Measurements from ENCODE around the gene DAZAP1. TPM values are rescaled to one million over a fixed set of nuclear protein-coding genes. Genes with fewer than 3 reads are reported as not detected.

DAZAP1 gene
- total RNA-seq, 2 experiments from 2014 or later: 214 to 217 TPM

DNA sequence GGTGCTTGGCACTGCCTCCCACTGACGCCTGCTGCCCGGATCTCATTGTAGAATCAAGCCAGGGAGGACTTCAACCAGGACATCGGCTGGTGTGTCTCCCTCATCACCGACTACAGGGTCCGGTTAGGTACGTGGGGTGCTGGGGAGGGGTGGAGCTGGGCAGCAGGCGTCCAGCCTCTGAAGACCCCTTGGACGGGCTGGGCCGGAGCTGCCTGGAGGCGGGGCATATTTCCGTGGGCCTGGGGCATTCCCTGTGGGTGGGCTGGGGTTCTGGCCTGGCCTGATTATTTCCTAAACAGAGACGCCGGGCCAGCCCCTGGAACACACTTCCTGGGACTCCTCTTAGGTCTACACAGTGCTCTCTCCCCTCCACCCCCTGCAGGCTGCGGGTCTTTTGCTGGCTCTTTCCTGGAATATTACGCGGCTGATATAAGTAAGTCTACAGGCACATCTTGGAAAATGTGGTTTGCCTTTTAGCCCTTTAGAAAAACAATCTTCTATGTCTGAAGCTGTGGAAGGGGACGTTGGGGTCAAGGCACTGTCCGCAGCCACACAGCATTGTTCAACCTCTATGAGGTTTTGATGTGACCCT, 38.1 kb upstream of the DAZAP1 start:
- H3K9me3 Mint-ChIP-seq: no peaks in the 10 kb centered on the region
- POLR2A ChIA-PET: interaction anchor here (1.2 kb wide), 1 partner anchor 100 kb away, joined by 3 read pairs; the partner anchor contains the start of gene CIRBP
- H3K27ac Mint-ChIP-seq: no peak overlapping the region
- ATAC-seq (ENCODE audit: low read depth): no peak
- no peaks in the 10 kb centered on the region for H3K27me3 Mint-ChIP-seq
- no peak for DNase-seq
- no peaks in the 10 kb centered on the region for H3K36me3 Mint-ChIP-seq
- no peak overlapping the region for H3K4me3 Mint-ChIP-seq
- H3K4me1 Mint-ChIP-seq: peaks cover 5% of the 10 kb centered on the region

DNA sequence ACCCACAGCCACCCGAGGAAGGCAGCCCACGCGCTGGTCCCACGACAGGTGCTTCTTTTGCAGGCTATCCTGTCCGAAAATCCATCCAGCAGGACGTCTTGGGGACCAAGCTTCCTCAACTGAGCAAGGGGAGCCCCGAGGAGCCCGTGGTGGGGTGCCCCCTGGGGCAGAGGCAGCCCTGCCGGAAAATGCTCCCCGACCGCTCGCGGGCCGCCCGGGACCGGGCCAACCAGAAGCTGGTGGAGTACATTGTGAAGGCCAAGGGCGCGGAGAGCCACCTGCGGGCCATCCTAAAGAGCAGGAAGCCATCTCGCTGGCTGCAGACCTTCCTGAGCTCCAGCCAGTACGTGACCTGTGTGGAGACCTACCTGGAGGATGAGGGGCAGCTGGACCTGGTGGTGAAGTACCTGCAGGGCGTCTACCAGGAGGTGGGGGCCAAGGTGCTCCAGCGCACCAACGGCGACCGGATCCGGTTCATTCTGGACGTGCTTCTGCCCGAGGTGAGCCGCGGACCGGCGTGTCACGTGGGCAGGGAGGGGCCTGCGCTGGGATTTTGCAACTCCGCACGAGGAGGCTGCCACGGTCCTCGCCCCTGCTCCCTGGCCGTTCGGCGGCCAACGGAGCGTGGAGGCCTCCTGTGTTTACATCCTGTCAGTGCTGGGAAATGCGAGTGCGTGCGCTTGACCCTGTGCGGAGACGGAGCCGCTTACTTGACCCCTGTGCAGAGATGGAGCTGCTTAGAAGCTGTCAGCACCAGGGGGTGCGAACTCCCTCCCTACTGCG, 36.6 kb upstream of the DAZAP1 start:
- H3K4me1 Mint-ChIP-seq: no peaks in the 10 kb centered on the region
- no peak for ATAC-seq (ENCODE audit: low read depth)
- H3K4me3 Mint-ChIP-seq: no peak overlapping the region
- no peak overlapping the region for H3K27ac Mint-ChIP-seq
- POLR2A ChIA-PET: no interaction called here
- H3K9me3 Mint-ChIP-seq: no peaks in the 10 kb centered on the region
- H3K36me3 Mint-ChIP-seq: no peaks in the 10 kb centered on the region
- H3K27me3 Mint-ChIP-seq: no peaks in the 10 kb centered on the region
- DNase-seq: no peak

DNA sequence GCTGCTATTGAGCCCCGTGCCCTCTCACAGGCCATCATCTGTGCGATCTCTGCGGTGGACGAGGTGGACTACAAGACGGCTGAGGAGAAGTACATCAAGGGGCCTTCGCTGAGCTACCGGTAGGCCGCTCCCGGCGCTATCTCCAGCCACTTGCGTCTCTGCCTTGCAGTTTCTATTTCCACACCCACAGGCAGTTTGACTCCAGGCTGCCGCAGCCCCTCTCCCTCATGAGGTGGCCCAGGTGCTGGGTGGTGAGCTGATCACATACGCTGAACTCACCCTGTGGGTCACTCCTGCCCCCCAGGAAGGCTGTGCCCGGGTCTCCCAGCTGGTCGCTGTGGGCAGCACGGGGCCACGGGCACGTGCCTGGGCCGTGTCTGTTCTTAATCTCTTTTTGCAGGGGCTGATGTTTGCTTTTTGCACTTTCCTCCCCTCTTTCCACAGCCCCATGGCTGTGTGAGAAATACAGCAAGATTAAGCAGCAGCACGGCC, 34.3 kb upstream of the DAZAP1 start:
- H3K9me3 Mint-ChIP-seq: no peaks in the 10 kb centered on the region
- H3K4me1 Mint-ChIP-seq: no peaks in the 10 kb centered on the region

DNA sequence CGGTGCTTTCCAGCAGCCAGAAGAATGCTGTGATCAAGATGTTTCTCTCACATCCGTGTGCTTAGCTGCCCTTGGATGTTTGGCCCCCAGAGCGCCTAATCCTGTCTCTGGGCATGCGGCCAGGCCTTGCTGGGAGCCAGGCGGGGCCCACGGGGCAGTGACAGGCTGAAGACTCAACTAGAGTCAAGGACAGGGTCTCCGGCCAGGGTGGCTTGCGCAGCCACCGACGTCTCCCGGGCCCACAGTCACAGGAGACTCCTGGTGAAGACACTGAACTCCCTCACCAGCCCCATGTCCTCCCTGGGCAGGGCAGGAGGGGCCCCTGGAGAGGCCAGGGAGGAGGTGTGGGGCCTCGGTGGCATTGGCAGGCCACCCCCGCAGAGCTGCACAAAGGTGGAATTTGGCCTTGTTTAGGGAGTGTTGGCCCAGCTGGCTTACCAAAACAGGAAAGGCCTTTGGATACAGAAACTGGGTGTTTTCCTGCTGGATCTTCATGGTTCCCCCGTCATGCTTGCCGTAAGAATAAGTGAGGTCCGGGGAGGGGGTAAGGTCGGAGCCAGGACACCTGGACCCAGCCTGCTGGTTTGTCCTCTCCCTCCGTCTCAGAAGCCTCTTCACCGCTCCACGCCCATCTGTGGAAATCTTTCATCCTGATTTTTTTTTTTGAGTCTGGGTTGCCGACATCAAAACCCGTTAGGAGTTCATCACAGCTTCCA, 33.7 kb upstream of the DAZAP1 start:
- ATAC-seq (ENCODE audit: low read depth) (no peak), DNase-seq (no peak)
- POLR2A ChIA-PET: interaction anchor here (0.7 to 1.0 kb wide), 2 partner anchors 40 to 105 kb away, joined by 3 read pairs; partner anchors contain the start of gene CIRBP
- H3K27ac Mint-ChIP-seq: no peak overlapping the region
- H3K4me3 Mint-ChIP-seq: no peak overlapping the region
- no peaks in the 10 kb centered on the region for H3K9me3 Mint-ChIP-seq
- H3K27me3 Mint-ChIP-seq: no peaks in the 10 kb centered on the region
- H3K4me1 Mint-ChIP-seq: no peaks in the 10 kb centered on the region
- H3K36me3 Mint-ChIP-seq: peaks cover 2% of the 10 kb centered on the region

More for the DNA sequence above, 34.3 kb upstream of the DAZAP1 start:
- POLR2A ChIA-PET: interaction anchor here (0.7 to 1.0 kb wide), 2 partner anchors 40 to 104 kb away, joined by 3 read pairs; partner anchors contain the start of gene CIRBP
- ATAC-seq (ENCODE audit: low read depth) (no peak), DNase-seq (no peak)
- Mint-ChIP-seq H3K27me3 (no peaks in the 10 kb centered on the region), H3K4me3 (no peak overlapping the region), H3K27ac (no peak overlapping the region), H3K36me3 (peaks cover 2% of the 10 kb centered on the region)

DNA sequence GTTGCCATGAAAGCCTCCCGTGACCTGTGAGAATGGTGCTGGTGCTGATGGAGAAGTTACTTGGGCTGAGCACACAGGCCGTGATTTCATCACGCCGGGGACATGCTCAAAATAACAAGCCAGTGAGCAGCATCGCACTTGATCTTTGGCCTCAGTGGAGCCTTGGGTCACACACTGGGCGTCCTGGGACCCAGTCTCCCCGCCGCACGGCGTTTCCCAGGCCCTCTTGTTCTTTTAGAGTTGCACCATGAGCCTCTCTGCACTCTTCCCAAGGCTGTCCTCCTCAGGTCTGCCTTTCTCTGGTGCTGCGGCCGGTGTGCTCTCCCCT, 33.2 kb upstream of the DAZAP1 start:
- DNase-seq (no peak), ATAC-seq (ENCODE audit: low read depth) (no peak)
- no peak overlapping the region for H3K27ac Mint-ChIP-seq
- H3K36me3 Mint-ChIP-seq: peaks cover 2% of the 10 kb centered on the region
- no peak overlapping the region for H3K4me3 Mint-ChIP-seq
- no peaks in the 10 kb centered on the region for H3K27me3 Mint-ChIP-seq
- POLR2A ChIA-PET: no interaction called here
- H3K4me1 Mint-ChIP-seq: no peaks in the 10 kb centered on the region
- no peaks in the 10 kb centered on the region for H3K9me3 Mint-ChIP-seq

GRCh38 chr19:1376415-1376805, 31.0 kb upstream of the DAZAP1 start:
- H3K4me3 Mint-ChIP-seq: no peak overlapping the region
- H3K36me3 Mint-ChIP-seq: peaks cover 2% of the 10 kb centered on the region
- no peaks in the 10 kb centered on the region for H3K9me3 Mint-ChIP-seq
- POLR2A ChIA-PET: interaction anchor here (0.6 kb wide), 2 partner anchors 16 to 108 kb away, joined by 3 to 4 read pairs; partner anchors contain the start of gene CIRBP
- ATAC-seq (ENCODE audit: low read depth): no peak
- H3K4me1 Mint-ChIP-seq: no peaks in the 10 kb centered on the region
- no peaks in the 10 kb centered on the region for H3K27me3 Mint-ChIP-seq
- no peak for DNase-seq
- no peak overlapping the region for H3K27ac Mint-ChIP-seq

- ATAC-seq (ENCODE audit: low read depth): no peak
- Mint-ChIP-seq H3K9me3 (no peaks in the 10 kb centered on the region), H3K27me3 (no peaks in the 10 kb centered on the region), H3K36me3 (peaks cover 2% of the 10 kb centered on the region), H3K4me1 (no peaks in the 10 kb centered on the region), H3K4me3 (no peak overlapping the region), H3K27ac (no peak overlapping the region)
- POLR2A ChIA-PET: no interaction called here
- no peak for DNase-seq
Observed at GRCh38 chr19:1377176-1377964, 30.0 kb upstream of the DAZAP1 start.

GRCh38 chr19:1377965-1378785, 29.2 kb upstream of the DAZAP1 start:
- no peak for DNase-seq
- ATAC-seq (ENCODE audit: low read depth): no peak
- H3K4me1 Mint-ChIP-seq: peaks cover 4% of the 10 kb centered on the region
- H3K9me3 Mint-ChIP-seq: no peaks in the 10 kb centered on the region
- H3K27me3 Mint-ChIP-seq: no peaks in the 10 kb centered on the region
- no peak overlapping the region for H3K27ac Mint-ChIP-seq
- POLR2A ChIA-PET: no interaction called here
- peaks cover 2% of the 10 kb centered on the region for H3K36me3 Mint-ChIP-seq
- no peak overlapping the region for H3K4me3 Mint-ChIP-seq

- Mint-ChIP-seq H3K9me3 (peaks cover 2% of the 10 kb centered on the region), H3K4me1 (peaks cover 9% of the 10 kb centered on the region), H3K27me3 (peaks cover 2% of the 10 kb centered on the region), H3K36me3 (peaks cover 6% of the 10 kb centered on the region), H3K27ac (no peak overlapping the region), H3K4me3 (no peak overlapping the region)
- POLR2A ChIA-PET: no interaction called here
- DNase-seq: no peak
- no peak for ATAC-seq (ENCODE audit: low read depth)
Observed at GRCh38 chr19:1379126-1379905, 28.1 kb upstream of the DAZAP1 start.

- POLR2A ChIA-PET: no interaction called here
- DNase-seq (no peak), ATAC-seq (ENCODE audit: low read depth) (no peak)
- Mint-ChIP-seq H3K9me3 (peaks cover 2% of the 10 kb centered on the region), H3K27me3 (peaks cover 2% of the 10 kb centered on the region), H3K4me3 (no peak overlapping the region), H3K27ac (no peak overlapping the region), H3K36me3 (peaks cover 6% of the 10 kb centered on the region), H3K4me1 (peaks cover 13% of the 10 kb centered on the region)
Observed at GRCh38 chr19:1379961-1380489, 27.4 kb upstream of the DAZAP1 start.

- H3K27ac Mint-ChIP-seq: no peak overlapping the region
- H3K4me3 Mint-ChIP-seq: no peak overlapping the region
- H3K36me3 Mint-ChIP-seq: peaks cover 4% of the 10 kb centered on the region
- H3K27me3 Mint-ChIP-seq: peaks cover 2% of the 10 kb centered on the region
- peaks cover 13% of the 10 kb centered on the region for H3K4me1 Mint-ChIP-seq
- DNase-seq (no peak), ATAC-seq (ENCODE audit: low read depth) (no peak)
- peaks cover 2% of the 10 kb centered on the region for H3K9me3 Mint-ChIP-seq
- POLR2A ChIA-PET: interaction anchor here (0.7 to 1.1 kb wide), 3 partner anchors 20 to 113 kb away, joined by 3 to 4 read pairs (median 4); partner anchors contain the start of gene CIRBP
Observed at GRCh38 chr19:1382250-1382649, 25.1 kb upstream of the DAZAP1 start.

GRCh38 chr19:1383017-1383311, 24.4 kb upstream of the DAZAP1 start:
- H3K4me1 Mint-ChIP-seq: peaks cover 13% of the 10 kb centered on the region
- H3K27ac Mint-ChIP-seq: peak overlapping the region; percentile 95
- H3K9me3 Mint-ChIP-seq: peaks cover 2% of the 10 kb centered on the region
- POLR2A ChIA-PET: interaction anchor here (0.7 to 1.2 kb wide), 7 partner anchors 11 to 107 kb away, joined by 3 to 5 read pairs (median 4); partner anchors contain the start of gene FAM174C
- ATAC-seq (ENCODE audit: low read depth): no peak
- peaks cover 4% of the 10 kb centered on the region for H3K36me3 Mint-ChIP-seq
- peak overlapping the region; percentile 83 for H3K4me3 Mint-ChIP-seq
- peaks cover 2% of the 10 kb centered on the region for H3K27me3 Mint-ChIP-seq
- no peak for DNase-seq
